K562 (cell line): Measurements from ENCODE around the gene GSX2. TPM values are rescaled to one million over a fixed set of nuclear protein-coding genes. Genes with fewer than 3 reads are reported as not detected.

Source experiments
- ATAC-seq: fragments of 200-7000 bp; cut with Tn5 transposase; 3 replicates; pipeline ENCODE4 v1.9.1; 2020; ENCODE audit warnings: moderate library complexity
- BruUV-seq: library from RNA; stranded (reverse); fragments of 400-500 nt; replicated peaks from 2 replicates; lab custom pipeline; 2021; lab: Mats Ljungman, UMichigan
- CTCF ChIA-PET: fragments of 300-600 bp; formaldehyde crosslinking; extraction: SDS; loops from one replicate; lab custom pipeline; 2021; ENCODE audit warnings: low intra/inter-chr PET ratio; lab: Yijun Ruan, JAX
- POLR2A ChIA-PET: fragments of 300-600, 350-650 bp; sonication (Branson Sonifier 250); formaldehyde crosslinking; extraction: SDS; loops from one replicate; lab custom pipeline; 2021; ENCODE audit warnings: antibody characterized with exemption, inconsistent platforms; lab: Yijun Ruan, JAX
- DNase-seq, 4 experiments: peaks; one replicate each; pipeline versions ENCODE4 v3.0.0 to v3.0.0-alpha.2; 2011 to 2018; ENCODE audit warnings: low spot score in 3 of 4, mixed read lengths in 3 of 4; ENCODE audit errors: extremely low read depth in 1 of 4
- FAIRE-seq: peaks from 2 replicates; lab custom pipeline; 2011; peaks lifted over from hg19 to GRCh38; lab: Jason Lieb, UNC
- H2AFZ ChIP-seq: 2 replicates; pipeline ENCODE4 v1.6.0; 2011; ENCODE audit warnings: low read depth, low read length, control low read depth, inconsistent platforms
- H3K27ac ChIP-seq: fragments of 200-600 bp; 3 replicates; pipeline ENCODE4 v1.8.0; 2011; ENCODE audit warnings: low read depth, mild to moderate bottlenecking, control low read depth, inconsistent platforms, low read length, moderate library complexity, mixed read lengths; ENCODE audit errors: extremely low read depth
- H3K27me3 ChIP-seq, 2 experiments: fragments of 300-600 bp in 1 of 2; 2 replicates in 1 of 2; 3 replicates in 1 of 2; pipeline versions ENCODE4 v1.6.0 to v1.8.0; 2011; ENCODE audit warnings: inconsistent platforms in 2 of 2, low read length in 2 of 2, mild to moderate bottlenecking in 1 of 2, mixed read lengths in 1 of 2, moderate library complexity in 1 of 2; ENCODE audit not compliant: control insufficient read depth in 2 of 2, insufficient read depth in 2 of 2
- H3K36me3 ChIP-seq: fragments of 300-600 bp; 3 replicates; pipeline ENCODE4 v1.8.0; 2011; ENCODE audit warnings: mild to moderate bottlenecking, low read length, inconsistent platforms; ENCODE audit not compliant: control insufficient read depth, insufficient read depth
- H3K4me1 ChIP-seq, 2 experiments: fragments of 200-600 bp in 1 of 2; replicated peaks in 1 of 2; 2 replicates in 1 of 2; 3 replicates in 1 of 2; pipeline versions ENCODE4 v1.5.1 to v1.8.0; 2011; ENCODE audit warnings: inconsistent platforms in 2 of 2, low read length in 2 of 2, mild to moderate bottlenecking in 1 of 2, mixed read lengths in 1 of 2, moderate library complexity in 1 of 2; ENCODE audit not compliant: control insufficient read depth in 2 of 2, insufficient read depth in 2 of 2
- H3K4me2 ChIP-seq: 2 replicates; pipeline ENCODE4 v1.6.1; 2011; ENCODE audit warnings: low read length, control low read depth, inconsistent platforms, mixed read lengths; ENCODE audit not compliant: insufficient read depth
- H3K4me3 ChIP-seq: fragments of 200-600 bp; sonication (generic), shearing (Covaris generic); 2 replicates; pipeline ENCODE4 v1.5.1; 2016; ENCODE audit warnings: control low read depth, inconsistent platforms
- H3K79me2 ChIP-seq: fragments of 200-600 bp; 3 replicates; pipeline ENCODE4 v1.8.0; 2011; ENCODE audit warnings: low read length, inconsistent platforms; ENCODE audit not compliant: control insufficient read depth, insufficient read depth
- H3K9ac ChIP-seq, 2 experiments: 2 replicates each; pipeline versions ENCODE4 v1.6.0 to v1.6.1; 2011; ENCODE audit warnings: low read depth in 2 of 2, low read length in 2 of 2, control low read depth in 1 of 2, inconsistent platforms in 1 of 2, mild to moderate bottlenecking in 1 of 2, mixed read lengths in 1 of 2; ENCODE audit not compliant: insufficient read depth in 1 of 2
- H3K9me1 ChIP-seq: one replicate; pipeline ENCODE4 v1.6.0; 2011; ENCODE audit warnings: inconsistent platforms, mild to moderate bottlenecking, low read length, moderate library complexity; ENCODE audit not compliant: control insufficient read depth, insufficient read depth
- H3K9me3 ChIP-seq: replicated peaks from 2 replicates; pipeline ENCODE4 v1.5.1; 2011; ENCODE audit warnings: low read depth, low read length, inconsistent platforms; ENCODE audit not compliant: control insufficient read depth, insufficient read depth
- H4K20me1 ChIP-seq: replicated peaks from 2 replicates; pipeline ENCODE4 v1.6.1; 2011; ENCODE audit warnings: low read length, inconsistent platforms, mixed read lengths; ENCODE audit not compliant: control insufficient read depth, insufficient read depth
- ARID1B ChIP-seq: fragments of 450-650 bp; IDR thresholded peaks from 2 replicates; pipeline ENCODE4 v1.6.1; 2016; ENCODE audit warnings: antibody characterized with exemption, mild to moderate bottlenecking, inconsistent platforms
- CBFB ChIP-seq: sonication (generic); formaldehyde crosslinking; IDR thresholded peaks from 2 replicates; pipeline ENCODE4 v1.4.0; 2020; ENCODE audit warnings: mild to moderate bottlenecking, missing genetic modification reagents
- FIP1L1 ChIP-seq: fragments of 200-400 bp; formaldehyde crosslinking; IDR thresholded peaks from 2 replicates; pipeline ENCODE4 v1.6.1; 2018; ENCODE audit warnings: mild to moderate bottlenecking, low read depth, low read length; ENCODE audit not compliant: poor library complexity, severe bottlenecking
- HMGN3 ChIP-seq: IDR thresholded peaks from 2 replicates; pipeline ENCODE4 v1.6.1; 2011; ENCODE audit warnings: borderline replicate concordance, low read depth, mild to moderate bottlenecking, mixed read lengths, low read length; ENCODE audit not compliant: insufficient read length; ENCODE audit errors: extremely low read depth
- KLF13 ChIP-seq: fragments of 450-650 bp; IDR thresholded peaks from 2 replicates; pipeline ENCODE4 v1.6.1; 2016; ENCODE audit warnings: missing genetic modification characterization, low read depth, mild to moderate bottlenecking, missing compliant biosample characterization, moderate library complexity, borderline replicate concordance
- LARP7 ChIP-seq: fragments of 450-650 bp; IDR thresholded peaks from 2 replicates; pipeline ENCODE4 v1.6.1; 2016
- LEF1 ChIP-seq: fragments of 450-650 bp; IDR thresholded peaks from 2 replicates; pipeline ENCODE4 v1.6.1; 2016; ENCODE audit warnings: mild to moderate bottlenecking
- NR0B1 ChIP-seq: fragments of 450-650 bp; IDR thresholded peaks from one replicate; pipeline ENCODE4 v1.6.1; 2018; ENCODE audit warnings: mild to moderate bottlenecking, moderate library complexity; ENCODE audit not compliant: partially characterized antibody
- PRPF4 ChIP-seq: fragments of 200-400 bp; formaldehyde crosslinking; IDR thresholded peaks from one replicate; pipeline ENCODE4 v1.6.1; 2017; ENCODE audit warnings: low read length, low read depth, mild to moderate bottlenecking; ENCODE audit not compliant: insufficient read depth, poor library complexity, severe bottlenecking
- TFAM ChIP-seq: fragments of 250-450 bp; sonication (Bioruptor Pico); conservative IDR thresholded peaks from 2 replicates; pipeline ENCODE4 v1.5.0; 2021; ENCODE audit warnings: mild to moderate bottlenecking, moderate library complexity
- ZBTB26 ChIP-seq: fragments of 450-650 bp; formaldehyde crosslinking; IDR thresholded peaks from 2 replicates; pipeline ENCODE4 v1.4.0; 2022; ENCODE audit warnings: missing genetic modification characterization
- ZNF146 ChIP-seq: IDR thresholded peaks from one replicate; pipeline ENCODE4 v1.6.1; 2018; ENCODE audit warnings: missing compliant biosample characterization; ENCODE audit not compliant: unreplicated experiment
- ZNF449 ChIP-seq: fragments of 250-450 bp; sonication (Bioruptor Pico); IDR thresholded peaks from 2 replicates; pipeline ENCODE4 v1.8.0; 2022; ENCODE audit warnings: moderate library complexity, mild to moderate bottlenecking, inconsistent platforms
- ZNF551 ChIP-seq: fragments of 250-450 bp; sonication (Bioruptor Pico); IDR thresholded peaks from 2 replicates; pipeline ENCODE4 v1.5.0; 2021; ENCODE audit warnings: mild to moderate bottlenecking, moderate library complexity
- ZNF589 ChIP-seq: fragments of 200-800 bp; sonication (Bioruptor generic); IDR thresholded peaks from 2 replicates; pipeline ENCODE4 v1.6.1; 2016; ENCODE audit warnings: low read depth, missing genetic modification characterization, missing compliant biosample characterization
- ZZZ3 ChIP-seq: fragments of 450-650 bp; IDR thresholded peaks from 2 replicates; pipeline ENCODE4 v1.6.1; 2016; ENCODE audit warnings: antibody characterized with exemption, mild to moderate bottlenecking, moderate library complexity
- WGBS: fragments of 100-300 bp; shearing (Covaris generic); methylation state at CpG from one replicate; pipeline ENCODE4 v1.1.6; 2016; ENCODE audit warnings: low coverage, mixed read lengths; ENCODE audit not compliant: insufficient coverage; ENCODE audit errors: missing lambda C conversion rate; 5-methylcytosine and 5-hydroxymethylcytosine counted together
- in situ Hi-C: fragments of 300-500 bp; cut with MboI; formaldehyde crosslinking; loops from 4 replicates; pipeline ENCODE4 v1.15.0; 2018; ENCODE audit warnings: inconsistent platforms, mixed read lengths
- intact Hi-C: fragments of 100-400 bp; cut with micrococcal nuclease; formaldehyde crosslinking; loops from 2 replicates; pipeline ENCODE4 v1.14.2; 2022
- polyA plus RNA-seq, 8 experiments: library from polyadenylated mRNA; depleted of rRNA in 4 of 8; stranded (reverse) in 5 of 8; unstranded in 3 of 8; fragments of >200 nt; fragmentation: Nextera tagmentation in 2 of 8; fragmentation: Illumina TruSeq in 1 of 8; extraction: Ambion mirVana in 2 of 8; extraction: Trizol in 1 of 8; gene quantifications; 2 replicates each; pipeline versions ENCODE4 v1.2.1 to v1.2.3, GENCODE V29; 2011 to 2014; ENCODE audit warnings: inconsistent platforms in 1 of 8, missing spikeins in 1 of 8
- total RNA-seq, 7 experiments: library from RNA; depleted of rRNA in 6 of 7; stranded (reverse); fragments of >200 nt in 6 of 7; fragmentation: Illumina TruSeq in 2 of 7; extraction: Trizol in 2 of 7; gene quantifications; 2 replicates each; pipeline versions ENCODE4 v1.2.1 to v1.2.3, GENCODE V29; 2011 to 2021; ENCODE audit warnings: low replicate concordance in 1 of 7

The GSX2 gene
- total and polyA plus RNA-seq, 9 of the 15 experiments (the other 6 are each of a cell fraction or from before 2014, with no cell fraction given): not detected

- in situ Hi-C loops (no loop called here), intact Hi-C loops (loop anchor here (5.0 kb wide), 1 partner anchor 165 kb away; no protein-coding TSS in a partner anchor)
- no peak for TF ChIP-seq LEF1
- TF ChIP-seq ARID1B: no peak
- no peak for TF ChIP-seq HMGN3
- no peak for TF ChIP-seq LARP7
- TF ChIP-seq FIP1L1: no peak
- TF ChIP-seq ZNF146: no peak
- TF ChIP-seq CBFB (CRISPR knock-in tag): no peak
- no peak for TF ChIP-seq ZNF449 (CRISPR knock-in tag)
- TF ChIP-seq ZNF589 (CRISPR knock-in tag): no peak
- no peak for TF ChIP-seq PRPF4
- TF ChIP-seq ZZZ3: no peak
- no peak for TF ChIP-seq KLF13
- no peak for TF ChIP-seq NR0B1
- no peak for TF ChIP-seq ZBTB26 (CRISPR knock-in tag)
- no peak for TF ChIP-seq TFAM
- no peak for TF ChIP-seq ZNF551 (CRISPR knock-in tag)
- Histone ChIP-seq H2AFZ (no peak overlapping the region), H3K9me1 (no peaks in the 10 kb centered on the region), H3K4me1 (peaks cover 0 to 1% of the 10 kb centered on the region in 2 experiments; a peak in 2 of 5 replicates), H3K4me2 (no peak overlapping the region), H3K9ac (no peak overlapping the region), H3K27me3 (peaks cover 64 to 80% of the 10 kb centered on the region in 2 experiments), H3K79me2 (no peaks in the 10 kb centered on the region), H3K27ac (no peak overlapping the region), H3K9me3 (no peaks in the 10 kb centered on the region), H3K4me3 (no peak overlapping the region), H3K36me3 (no peaks in the 10 kb centered on the region), H4K20me1 (no peaks in the 10 kb centered on the region; the same call in 1 of the 2 replicates)
- BruUV-seq: no TSS peak
- DNase-seq (no peak), FAIRE-seq (no peak), ATAC-seq (no peak)
- WGBS: 2% methylated on average over 6 of the region's 6 CpGs
- CTCF ChIA-PET: no interaction called here
- POLR2A ChIA-PET: interaction anchor here (0.7 kb wide), 1 partner anchor 850 kb away, joined by 3 read pairs; no protein-coding TSS in a partner anchor
Measured at GRCh38 chr4:54097152-54097551, 2.8 kb upstream of the GSX2 start.
